Heart left ventricle (tissue), 16 donors: ENCODE data around the gene ZNF689. TPM values are rescaled to one million over a fixed set of nuclear protein-coding genes. Genes with fewer than 3 reads are reported as not detected.

Experiments
- ATAC-seq, 4 donors: fragments of 200-7000 bp; cut with Tn5 transposase; one replicate each; pipeline ENCODE4 v1.9.1; 2020 to 2022; ENCODE audit warnings: moderate library complexity in 4 of 4, mild to moderate bottlenecking in 3 of 4, moderate number of reproducible peaks in 1 of 4
- DNase-seq, 5 donors: peaks; one replicate each; pipeline ENCODE4 v3.0.0-alpha.2; 2020
- H3K27ac ChIP-seq, 12 donors: fragments of 200-600 bp; sonication (generic) in 4 of 12; one replicate each; pipeline versions ENCODE4 v1.5.0 to v1.8.0; 2016 to 2022; ENCODE audit warnings: mild to moderate bottlenecking in 2 of 12
- H3K27me3 ChIP-seq, 9 donors: fragments of 200-600 bp; sonication (generic) in 2 of 9; one replicate each; pipeline versions ENCODE4 v1.5.1 to v1.8.0; 2016 to 2022; ENCODE audit warnings: mild to moderate bottlenecking in 3 of 9
- H3K36me3 ChIP-seq, 9 donors: fragments of 200-600 bp; sonication (generic) in 2 of 9; one replicate each; pipeline versions ENCODE4 v1.5.0 to v1.8.0; 2018 to 2022; ENCODE audit warnings: mild to moderate bottlenecking in 2 of 9
- H3K4me1 ChIP-seq, 12 donors: fragments of 200-600 bp; sonication (generic) in 4 of 12; one replicate each; pipeline versions ENCODE4 v1.5.0 to v1.8.0; 2016 to 2022; ENCODE audit warnings: mild to moderate bottlenecking in 3 of 12
- H3K4me3 ChIP-seq, 12 donors: fragments of 200-600 bp; sonication (generic) in 4 of 12; one replicate each; pipeline versions ENCODE4 v1.5.0 to v1.8.0; 2017 to 2022; ENCODE audit warnings: mild to moderate bottlenecking in 9 of 12, moderate library complexity in 4 of 12
- H3K9me3 ChIP-seq, 12 donors: fragments of 200-600 bp; sonication (generic) in 4 of 12; one replicate each; pipeline versions ENCODE4 v1.5.0 to v1.8.0; 2016 to 2022; ENCODE audit warnings: mild to moderate bottlenecking in 1 of 12
- CTCF ChIP-seq, 12 donors: fragments of 200-600 bp; sonication (generic) in 4 of 12; IDR thresholded peaks; one replicate each; pipeline versions ENCODE4 v1.5.0 to v1.8.0; 2018 to 2022; ENCODE audit warnings: antibody characterized with exemption in 12 of 12, mild to moderate bottlenecking in 5 of 12
- POLR2A ChIP-seq, 2 donors: fragments of 450-650 bp; IDR thresholded peaks; one replicate each; pipeline ENCODE4 v1.6.1; 2017; ENCODE audit warnings: antibody characterized with exemption in 2 of 2, mild to moderate bottlenecking in 2 of 2, moderate library complexity in 2 of 2
- WGBS, 4 donors: extraction: QIAGEN DNeasy Blood & Tissue Kit in 2 of 4; methylation state at CpG; one replicate each; pipeline versions ENCODE4 v1.1.5 to v1.1.7; 2013 to 2018; 5-methylcytosine and 5-hydroxymethylcytosine counted together
- intact Hi-C, 10 donors: fragments of 100-400 bp; cut with DNase I; formaldehyde crosslinking; loops; one replicate each; pipeline versions ENCODE4 v1.11.1 to v1.14.2; 2022
- polyA plus RNA-seq, 2 donors: library from polyadenylated mRNA; stranded (reverse); fragments of 200-250 nt; gene quantifications; one replicate each; pipeline ENCODE4 v1.2.3, GENCODE V29; 2013
- total RNA-seq, 9 donors: library from RNA; depleted of rRNA in 2 of 9; stranded (reverse); fragments of >200 nt in 2 of 9; fragmentation: NEBNext Ultra II Directional in 3 of 9; extraction: Animal tissue kit (Norgen Biotek cat#: 25700) in 3 of 9; gene quantifications; one replicate each; pipeline versions ENCODE4 v1.1.0 to v1.2.4, GENCODE V29; 2016 to 2023
- donor health status: ischemic (EF 13 %, LVEDD 7.1; RV severe dilation, severe dysfunction).
- donor health status: healthy with polysubstance abuse.
- donor health status: DM: no; HTN: yes; CAD: no.
- donor health status: DM: no; HTN: no; CAD: no.
- donor health status: ischemic (EF 25% LVEDD 6.9; RV normal size, moderate dysfunction).
- donor health status: ischemic (EF 25% LVEDD 5.7; RV mildly dilated, moderate dysfunction).
- donor health status: healthy.
- donor health status: DM: yes; HTN: yes; CAD: no.
- donor health status: ischemic (EF 35%, LVEDD 5.7; RV mildly dilated, moderate dysfunction).
- donor health status: nonischemic (EF 11% LVEDD 7.7; RV severe dilation, severe dysfunction).
- donor health status: DM: yes; HTN: yes; CAD: no.
- donor health status: PGD.
- donor health status: ischemic (EF 29% LVEDD 5.4; RV normal size, mild dysfunction).
- donor health status: nonischemic (EF 23%, LVEDD 6.1; RV moderate dilation, normal function).

ZNF689 gene
- total and polyA plus RNA-seq, 11 donors = 2.7 to 7.9 (median 6.5) TPM

GRCh38 chr16:30558789-30559377, 51.3 kb downstream of the ZNF689 start:
- TF ChIP-seq POLR2A (IDR thresholded peaks at IDR 0.05) (no peak), CTCF (IDR thresholded peaks at IDR 0.05) (no peak)
- peaks cover 0 to 60% (median 29%) of the 10 kb centered on the region in 12 donors for H3K4me1 ChIP-seq
- H3K36me3 ChIP-seq = peaks cover 0 to 28% (median 18%) of the 10 kb centered on the region in 9 donors
- no peaks in the 10 kb centered on the region for H3K27me3 ChIP-seq
- DNase-seq (no peak), ATAC-seq (no peak)
- peak overlapping the region in 11 of 12 donors; percentile 53 to 99 (median 92) for H3K27ac ChIP-seq
- H3K9me3 ChIP-seq = no peaks in the 10 kb centered on the region
- intact Hi-C loops = loop anchor here in 9 of 10 donors (1.0 to 2.0 kb wide), 7 partner anchors 14 to 91 kb away; partner anchors contain the start of genes ZNF747 (in 5 of the 9), PRR14 (in 1 of the 9) and ZNF785 (in 1 of the 9)
- H3K4me3 ChIP-seq = peak overlapping the region in 9 of 12 donors; percentile 64 to 98 (median 81)
- 84 to 87% (median 85%) methylated on average over 21 of the region's 21 CpGs for WGBS, 4 donors

GRCh38 chr16:30557957-30558788, 52.0 kb downstream of the ZNF689 start, which contains the start of gene ZNF764:
Gene ZNF764 (minus strand): TSS chr16:30558374. CDS start chr16:30558182, 192 bp downstream.
- H3K4me1 ChIP-seq = peaks cover 0 to 67% (median 31%) of the 10 kb centered on the region in 12 donors

DNA sequence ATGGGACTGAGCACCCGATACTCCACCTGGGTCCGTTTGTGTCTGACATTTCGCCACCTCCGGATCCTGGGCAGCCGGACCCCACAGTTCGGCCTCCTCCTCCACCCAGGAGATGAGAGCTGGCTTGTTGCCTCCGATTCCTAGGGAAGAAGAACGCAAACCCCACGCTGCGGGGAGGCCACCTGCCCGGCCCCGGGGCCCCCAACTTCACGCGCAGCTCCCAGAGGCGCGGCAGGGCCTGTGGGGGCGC, 52.6 kb downstream of the ZNF689 start:
- Histone ChIP-seq H3K27ac (peak overlapping the region; percentile 86 to 99 (median 94)), H3K27me3 (no peaks in the 10 kb centered on the region), H3K4me3 (peak overlapping the region; percentile 63 to 98 (median 77)), H3K4me1 (peaks cover 0 to 73% (median 32%) of the 10 kb centered on the region in 12 donors), H3K9me3 (no peaks in the 10 kb centered on the region), H3K36me3 (peaks cover 0 to 31% (median 21%) of the 10 kb centered on the region in 9 donors)
- intact Hi-C loops = loop anchor here in 1 of 10 donors (2.0 kb wide), 1 partner anchor 23 kb away; the partner anchor contains the start of gene ZNF747
- peak in 2 of 4 donors; percentile 2 for ATAC-seq
- 0 to 1% (median 0%) methylated on average over 3 to 17 of the region's 17 CpGs for WGBS, 4 donors
- no peak for TF ChIP-seq CTCF (IDR thresholded peaks at IDR 0.05)
- TF ChIP-seq POLR2A (IDR thresholded peaks at IDR 0.05) = no peak
- peak in 1 of 5 donors; percentile 66 for DNase-seq

More at GRCh38 chr16:30557957-30558788, 52.0 kb downstream of the ZNF689 start, which contains the start of gene ZNF764:
- peak; percentile 96 to 98 (median 98) for ATAC-seq
- intact Hi-C loops = loop anchor here (1.0 to 2.0 kb wide), 7 partner anchors 15 to 92 kb away; partner anchors contain the start of genes ZNF747 (in 6 of the 10), PRR14 (in 1 of the 10) and ZNF785 (in 1 of the 10)
- Histone ChIP-seq H3K27ac (peak within 1 kb of the TSS; percentile 86 to 99 (median 94)), H3K36me3 (peaks cover 0 to 31% (median 21%) of the 10 kb centered on the region in 9 donors), H3K9me3 (no peaks in the 10 kb centered on the region), H3K4me3 (peak within 1 kb of the TSS; percentile 63 to 98 (median 77)), H3K27me3 (no peaks in the 10 kb centered on the region)
- DNase-seq = peak; percentile 98 to 99 (median 98)
- peak in 1 of 2 donors; percentile 58 for TF ChIP-seq POLR2A (IDR thresholded peaks at IDR 0.05)
- peak in 2 of 12 donors; percentile 6 to 20 for TF ChIP-seq CTCF (IDR thresholded peaks at IDR 0.05)
- whole genome bisulfite sequencing, 4 donors = 0 to 1% (median 0%) methylated on average over 42 to 74 of the region's 74 CpGs
